ENCODE results near the gene CAMTA1.

Gene CAMTA1

DNA sequence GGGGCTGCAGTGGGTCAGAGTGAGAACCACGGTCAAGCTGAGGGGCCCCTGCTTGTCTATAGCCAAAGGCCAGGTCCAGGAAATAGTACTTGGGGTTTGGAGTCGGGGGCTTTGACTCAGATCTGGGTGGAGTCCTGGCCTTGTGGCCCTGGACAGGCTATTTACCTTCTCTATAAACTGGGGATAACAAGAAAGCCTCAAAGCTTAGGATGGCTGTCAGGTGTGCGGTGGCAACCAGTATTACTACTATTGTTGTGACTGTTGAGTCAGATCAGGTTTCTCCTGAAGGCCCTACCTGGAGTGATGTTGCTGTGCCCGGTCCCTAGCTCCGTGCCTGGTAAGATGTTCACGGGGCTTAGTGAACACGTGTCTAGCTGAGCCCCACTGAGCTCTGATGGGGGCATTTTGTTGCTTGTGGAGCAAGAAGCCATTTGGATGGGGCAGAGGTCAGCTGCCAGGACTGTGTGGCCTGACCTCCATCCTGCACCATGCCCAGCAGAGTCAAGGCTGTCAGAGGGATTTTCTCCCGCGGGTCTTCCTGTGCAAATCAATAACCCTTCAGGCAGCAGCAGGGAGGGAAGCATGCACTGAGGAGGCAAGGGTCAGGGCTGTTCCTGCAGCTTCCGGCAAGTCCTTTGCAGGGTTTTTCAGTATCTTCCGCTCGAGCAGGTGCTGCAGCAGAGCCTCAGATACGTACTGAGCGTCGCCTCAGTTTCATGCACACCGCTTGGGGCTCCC, 170.3 kb downstream of the CAMTA1 start:
- H3K4me3 ChIP-seq (ENCODE audit: low read length) = no peak overlapping the region
- TF ChIP-seq ZNF274 (IDR thresholded peaks at IDR 0.05; ENCODE audit: low read depth, low read length) = no peak

- TF ChIP-seq ZNF274 (IDR thresholded peaks at IDR 0.05; ENCODE audit: low read depth, low read length) = no peak
- H3K4me3 ChIP-seq (ENCODE audit: low read length) = no peak overlapping the region
Measured at GRCh38 chr1:6956488-6957159, 171.4 kb downstream of the CAMTA1 start.

GRCh38 chr1:6957341-6957740, 172.1 kb downstream of the CAMTA1 start:
- TF ChIP-seq ZNF274 (IDR thresholded peaks at IDR 0.05; ENCODE audit: low read depth, low read length) = no peak
- H3K4me3 ChIP-seq (ENCODE audit: low read length) = no peak overlapping the region

- no peak overlapping the region for H3K4me3 ChIP-seq (ENCODE audit: low read length)
Measured at GRCh38 chr1:6958407-6959030, 173.3 kb downstream of the CAMTA1 start.

GRCh38 chr1:6959491-6959890, 174.2 kb downstream of the CAMTA1 start:
- no peak for TF ChIP-seq ZNF274 (IDR thresholded peaks at IDR 0.05; ENCODE audit: low read depth, low read length)
- no peak overlapping the region for H3K4me3 ChIP-seq (ENCODE audit: low read length)

More at GRCh38 chr1:6958407-6959030, 173.3 kb downstream of the CAMTA1 start:
- no peak for TF ChIP-seq ZNF274 (IDR thresholded peaks at IDR 0.05; ENCODE audit: low read depth, low read length)

DNA sequence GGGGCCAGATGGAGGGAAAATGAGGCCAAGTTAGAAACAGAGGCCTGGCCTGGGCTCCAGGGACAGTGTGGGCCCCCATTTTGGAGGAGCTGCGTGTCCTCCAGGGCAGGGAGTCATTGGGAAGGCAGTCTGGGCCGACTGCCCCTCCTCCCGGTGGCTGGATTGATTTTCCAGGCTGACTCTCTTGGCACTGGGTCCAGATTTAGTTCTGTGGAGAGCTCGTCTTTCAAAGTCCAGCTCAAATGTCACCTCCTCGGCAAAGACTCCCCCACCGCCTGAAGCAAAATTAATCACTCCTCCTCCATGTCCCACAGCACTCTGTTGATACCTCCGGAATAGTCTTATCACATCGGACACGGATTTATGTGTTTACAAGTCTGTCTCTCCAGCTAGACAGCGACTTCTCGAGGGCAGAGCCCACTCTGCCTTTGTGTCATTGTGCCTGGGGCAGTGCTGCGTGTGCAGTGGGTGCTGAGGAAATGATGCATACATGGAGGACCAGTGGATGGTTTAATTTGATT, 175.1 kb downstream of the CAMTA1 start:
- no peak overlapping the region for H3K4me3 ChIP-seq (ENCODE audit: low read length)
- TF ChIP-seq ZNF274 (IDR thresholded peaks at IDR 0.05; ENCODE audit: low read depth, low read length) = no peak

DNA sequence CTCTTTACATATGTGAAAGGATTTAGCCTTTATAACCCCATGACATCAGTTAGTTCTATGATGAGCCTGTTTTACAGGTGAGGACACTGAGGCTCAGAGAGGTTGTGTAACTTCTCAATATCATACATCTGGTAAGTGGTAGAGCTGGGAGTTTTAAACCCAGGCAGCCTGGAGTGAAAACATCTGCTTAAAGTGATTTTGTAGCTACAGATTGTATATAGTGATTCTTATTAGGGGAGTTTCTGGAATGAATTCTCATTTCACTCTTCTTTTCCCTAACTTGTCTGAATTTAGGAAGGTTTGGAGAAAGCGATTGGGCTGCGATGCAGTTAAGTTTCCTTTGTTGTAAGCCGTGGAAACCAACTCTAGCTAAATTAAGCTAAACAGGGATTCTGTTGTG, 175.6 kb downstream of the CAMTA1 start:
- no peak for TF ChIP-seq ZNF274 (IDR thresholded peaks at IDR 0.05; ENCODE audit: low read depth, low read length)
- H3K4me3 ChIP-seq (ENCODE audit: low read length) = no peak overlapping the region

GRCh38 chr1:6961289-6961688, 176.0 kb downstream of the CAMTA1 start:
- TF ChIP-seq ZNF274 (IDR thresholded peaks at IDR 0.05; ENCODE audit: low read depth, low read length) = no peak
- H3K4me3 ChIP-seq (ENCODE audit: low read length) = no peak overlapping the region

GRCh38 chr1:6961905-6962477, 176.7 kb downstream of the CAMTA1 start:
- H3K4me3 ChIP-seq (ENCODE audit: low read length) = no peak overlapping the region; the same call in 1 of the 2 replicates
- TF ChIP-seq ZNF274 (IDR thresholded peaks at IDR 0.05; ENCODE audit: low read depth, low read length) = no peak

GRCh38 chr1:6962478-6962995, 177.3 kb downstream of the CAMTA1 start:
- H3K4me3 ChIP-seq (ENCODE audit: low read length) = no peak overlapping the region
- TF ChIP-seq ZNF274 (IDR thresholded peaks at IDR 0.05; ENCODE audit: low read depth, low read length) = no peak

DNA sequence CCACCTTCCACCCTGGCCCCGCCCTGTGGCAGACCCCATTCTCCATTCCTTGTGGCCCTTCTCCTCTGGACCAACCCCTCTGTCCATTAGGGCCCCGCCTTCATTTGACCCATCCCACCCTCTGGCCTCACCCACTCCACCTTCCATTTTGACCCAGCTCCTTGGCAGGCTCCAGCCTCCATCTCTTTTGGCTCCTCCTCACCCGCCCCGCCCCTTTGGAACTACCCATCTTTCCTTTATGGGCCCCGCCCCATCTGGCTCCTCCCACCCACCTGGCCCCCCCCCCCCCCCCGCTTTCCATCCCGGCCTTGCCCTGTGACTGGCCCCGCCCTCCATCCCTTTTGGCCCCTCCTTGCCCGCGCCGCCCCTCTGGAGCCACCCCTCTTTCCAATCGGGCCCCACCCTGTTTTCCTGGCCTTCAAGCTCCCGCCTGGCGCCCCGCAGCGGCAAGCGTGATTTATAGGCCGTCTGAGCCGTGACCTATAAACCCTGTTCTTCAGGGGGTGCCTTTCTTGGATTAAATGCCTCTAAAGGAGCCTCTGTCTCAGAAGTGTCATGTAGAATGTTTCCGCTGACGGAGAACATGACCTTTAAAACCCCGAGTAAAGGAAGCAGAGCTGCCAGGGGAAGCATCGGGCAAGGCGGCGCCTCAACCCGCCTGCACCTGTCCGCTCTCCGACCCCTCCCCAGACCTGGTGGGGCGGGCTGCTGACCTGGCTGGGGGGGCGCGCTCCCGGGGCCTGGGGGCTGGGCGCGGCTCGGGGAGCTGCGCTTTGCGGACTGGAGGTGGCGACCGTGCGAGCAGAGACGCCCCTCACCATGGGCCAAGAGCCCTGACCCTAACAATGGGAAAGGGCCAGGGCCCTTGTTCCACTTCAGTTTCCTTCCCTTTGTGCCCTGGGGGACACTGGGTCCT, 178.0 kb downstream of the CAMTA1 start:
- TF ChIP-seq ZNF274 (IDR thresholded peaks at IDR 0.05; ENCODE audit: low read depth, low read length) = no peak
- no peak overlapping the region for H3K4me3 ChIP-seq (ENCODE audit: low read length)

- no peak for TF ChIP-seq ZNF274 (IDR thresholded peaks at IDR 0.05; ENCODE audit: low read depth, low read length)
- H3K4me3 ChIP-seq (ENCODE audit: low read length) = no peak overlapping the region
Measured at GRCh38 chr1:6963912-6964307, 178.7 kb downstream of the CAMTA1 start.

Data from GM08714 (cell line).